NCI-H1694 (cell line): ENCODE results near the gene MIA3.
"Not testable (repeated sequence)": the region's sequence is repeated elsewhere in the genome, so short reads cannot be mapped to it uniquely, and the experiment has no call there.

Source experiments
- DNase-seq: peaks from one replicate; lab custom pipeline; 2025; lab: John Stamatoyannopoulos, UW

The MIA3 gene

GRCh38 chr1:222618001-222618879 is at the start of gene MIA3:
Gene MIA3 (plus strand): TSS chr1:222618097. CDS start chr1:222618111, 14 bp downstream.
- DNase-seq = no peak

- no peak for DNase-seq
Measured at GRCh38 chr1:222570837-222571236, 47.1 kb upstream of the MIA3 start.

GRCh38 chr1:222579316-222579715 is 38.6 kb upstream of the MIA3 start:
- no peak for DNase-seq

- no peak for DNase-seq
Measured at GRCh38 chr1:222582099-222582774, 35.7 kb upstream of the MIA3 start.

- DNase-seq = no peak
Measured at GRCh38 chr1:222583079-222583478, 34.8 kb upstream of the MIA3 start.

GRCh38 chr1:222586842-222587241 is 31.1 kb upstream of the MIA3 start:
- no peak for DNase-seq

- no peak for DNase-seq
Measured at GRCh38 chr1:222588135-222588534, 29.8 kb upstream of the MIA3 start.

- peak; percentile 80 for DNase-seq
Measured at GRCh38 chr1:222589462-222590302, 28.2 kb upstream of the MIA3 start, which contains the start of gene TAF1A. Gene TAF1A (minus strand): TSS chr1:222589933.

- DNase-seq = no peak
Measured at GRCh38 chr1:222592171-222592570, 25.7 kb upstream of the MIA3 start.

- no peak for DNase-seq
Measured at GRCh38 chr1:222594789-222595188, 23.1 kb upstream of the MIA3 start.

- DNase-seq = no peak
Measured at GRCh38 chr1:222596696-222597095, 21.2 kb upstream of the MIA3 start.

GRCh38 chr1:222600281-222600680 is 17.6 kb upstream of the MIA3 start:
- no peak for DNase-seq

GRCh38 chr1:222601257-222601656 is 16.6 kb upstream of the MIA3 start:
- no peak for DNase-seq

GRCh38 chr1:222606757-222607156 is 11.1 kb upstream of the MIA3 start:
- DNase-seq = no peak

- not testable (repeated sequence) for DNase-seq
Measured at GRCh38 chr1:222609111-222609510, 8.8 kb upstream of the MIA3 start.

- DNase-seq = no peak
Measured at GRCh38 chr1:222610728-222611127, 7.2 kb upstream of the MIA3 start.

GRCh38 chr1:222613627-222614026 is 4.3 kb upstream of the MIA3 start:
- DNase-seq = no peak

GRCh38 chr1:222616525-222616924 is 1.4 kb upstream of the MIA3 start:
- DNase-seq = no peak

GRCh38 chr1:222617367-222617951 is 438 bp upstream of the MIA3 start:
- DNase-seq = peak; percentile 88

GRCh38 chr1:222618880-222619596 is 1.1 kb downstream of the MIA3 start:
- no peak for DNase-seq

- no peak for DNase-seq
Measured at GRCh38 chr1:222620566-222620965, 2.7 kb downstream of the MIA3 start.
